GM18861 (cell line): ENCODE results near the gene ELP5.

ENCODE experiments used
- ATAC-seq: cut with Tn5 transposase; IDR thresholded peaks from one replicate; pipeline ENCODE4 v1.9.1; 2021; ENCODE audit not compliant: unreplicated experiment

Gene ELP5, protein sequence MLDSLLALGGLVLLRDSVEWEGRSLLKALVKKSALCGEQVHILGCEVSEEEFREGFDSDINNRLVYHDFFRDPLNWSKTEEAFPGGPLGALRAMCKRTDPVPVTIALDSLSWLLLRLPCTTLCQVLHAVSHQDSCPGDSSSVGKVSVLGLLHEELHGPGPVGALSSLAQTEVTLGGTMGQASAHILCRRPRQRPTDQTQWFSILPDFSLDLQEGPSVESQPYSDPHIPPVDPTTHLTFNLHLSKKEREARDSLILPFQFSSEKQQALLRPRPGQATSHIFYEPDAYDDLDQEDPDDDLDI

DNA sequence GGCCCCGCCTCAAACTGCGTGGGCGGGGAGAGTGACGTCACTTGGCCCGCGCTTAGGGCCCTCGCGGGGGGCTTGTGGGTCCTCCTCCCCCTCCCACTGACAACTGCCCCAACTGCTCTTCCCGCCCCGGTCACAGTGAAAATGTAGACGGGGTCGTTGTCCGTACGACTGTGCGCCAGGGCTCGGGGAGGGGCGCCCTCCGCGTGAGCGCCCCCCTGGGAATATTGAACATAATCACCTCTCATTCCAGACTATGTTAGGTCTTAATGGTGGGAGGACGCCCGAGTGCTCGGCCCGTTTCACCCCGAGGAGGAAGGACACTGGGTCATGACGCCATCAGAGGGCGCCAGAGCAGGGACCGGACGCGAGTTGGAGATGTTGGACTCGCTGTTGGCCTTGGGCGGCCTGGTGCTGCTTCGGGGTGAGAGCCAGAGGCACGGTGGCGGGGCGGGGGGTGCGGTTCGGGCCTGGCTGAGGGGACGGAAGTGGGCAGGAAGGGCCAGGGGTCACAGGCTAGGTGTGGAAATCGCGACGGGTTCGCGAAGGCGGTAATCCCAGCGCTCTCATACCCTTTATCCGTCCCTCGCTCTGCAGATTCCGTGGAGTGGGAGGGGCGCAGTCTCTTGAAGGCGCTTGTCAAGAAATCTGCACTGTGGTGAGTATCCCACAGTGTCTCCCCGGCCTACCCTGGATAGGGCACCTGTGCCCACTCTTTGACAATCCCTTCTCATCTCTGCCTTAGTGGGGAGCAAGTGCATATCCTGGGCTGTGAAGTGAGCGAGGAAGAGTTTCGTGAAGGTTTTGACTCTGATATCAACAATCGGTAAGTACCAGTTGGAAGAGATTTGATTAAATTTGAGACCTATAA is at the start of gene ELP5:
ELP5 (plus strand) TSS at position 40 of the 868 bp plus-strand sequence; CDS start at position 376, 336 bp downstream.
- ATAC-seq: peak; percentile 28

DNA sequence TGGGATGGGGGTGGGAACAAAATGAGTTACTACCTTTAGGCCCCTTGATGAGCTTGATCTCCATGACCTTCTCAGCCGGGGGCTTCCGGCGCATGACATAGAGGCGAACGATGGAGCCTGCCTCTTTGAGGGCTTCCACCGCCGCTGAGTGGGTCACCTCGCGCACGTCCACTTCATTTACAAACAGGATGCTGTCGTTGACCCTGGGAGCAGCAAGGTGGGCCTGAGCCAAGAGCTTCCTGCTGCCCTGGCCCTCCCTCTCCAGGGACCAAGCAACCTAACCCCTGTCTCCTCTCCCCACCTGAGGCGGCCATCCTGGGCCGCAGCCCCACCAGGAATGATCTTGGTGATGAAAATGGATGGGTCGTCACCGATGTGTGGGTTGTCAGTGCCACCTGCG is 48.6 kb upstream of the ELP5 start:
- no peak for ATAC-seq

DNA sequence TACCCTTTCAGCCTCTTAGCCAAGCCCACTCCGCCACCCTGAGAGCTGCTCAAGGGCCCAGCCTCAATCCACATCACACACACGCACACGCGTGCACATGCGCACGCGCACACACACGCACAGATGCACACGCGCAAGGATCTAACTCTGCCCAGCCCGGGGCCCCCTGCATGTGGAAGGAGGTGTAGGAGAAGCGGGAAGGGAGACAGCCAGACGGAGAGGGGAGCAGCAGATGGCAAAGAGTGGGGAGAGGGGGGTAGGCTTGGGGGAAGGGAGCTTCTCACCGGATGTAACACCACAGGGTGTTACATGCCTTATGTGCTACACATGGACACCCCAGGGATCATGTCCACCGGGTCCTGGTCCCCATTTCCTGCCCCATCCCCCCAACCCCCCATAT is 47.7 kb upstream of the ELP5 start:
- no peak for ATAC-seq

DNA sequence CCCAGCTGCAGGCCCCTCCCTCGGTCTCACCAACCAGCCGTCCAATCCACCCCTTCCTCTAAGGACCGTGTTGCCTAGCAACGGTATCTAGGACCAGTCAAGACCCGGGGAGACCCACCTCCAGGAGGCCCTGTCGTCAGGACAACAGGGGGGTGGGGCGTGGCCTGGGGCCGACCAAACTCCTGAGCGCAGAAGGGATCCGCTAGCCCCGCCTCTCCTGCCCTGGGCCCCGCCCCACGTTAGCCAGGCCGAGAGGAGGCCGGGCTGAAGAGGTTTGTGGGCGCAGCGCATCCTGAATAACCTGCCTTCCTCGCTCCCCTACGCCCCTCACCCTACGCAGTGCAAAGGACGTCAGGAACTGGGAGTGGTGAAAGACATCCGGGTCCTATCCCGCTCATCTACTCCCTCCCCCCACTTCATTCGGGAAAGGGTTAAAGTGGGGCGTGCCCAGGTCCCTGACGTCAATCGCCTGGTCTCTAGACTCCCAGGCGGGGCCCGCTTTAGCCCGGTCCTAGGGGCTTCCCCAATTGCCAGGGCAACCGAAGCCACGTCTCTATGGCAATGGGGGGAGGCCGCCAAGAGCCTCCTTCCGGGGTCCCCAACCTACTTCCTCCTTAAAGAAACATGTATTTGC is 47.1 kb upstream of the ELP5 start:
- ATAC-seq: peak; percentile 77

DNA sequence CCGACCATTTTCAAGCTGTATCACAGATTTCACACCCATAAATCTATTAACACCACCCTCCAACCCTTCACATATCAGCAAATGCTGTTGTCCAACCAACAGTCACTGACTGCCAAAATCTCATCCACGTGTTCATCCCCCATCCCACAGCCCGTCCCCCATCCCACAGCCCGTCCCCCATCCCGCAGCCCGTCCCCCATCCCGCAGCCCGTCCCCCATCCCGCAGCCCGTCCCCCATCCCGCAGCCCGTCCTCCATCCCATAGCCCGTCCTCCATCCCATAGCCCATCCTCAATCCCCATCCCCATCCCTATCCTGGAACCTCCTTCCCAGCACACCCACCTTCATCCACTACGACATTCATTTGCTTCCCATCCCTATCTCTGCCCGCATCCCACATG is 46.5 kb upstream of the ELP5 start:
- ATAC-seq: no peak

DNA sequence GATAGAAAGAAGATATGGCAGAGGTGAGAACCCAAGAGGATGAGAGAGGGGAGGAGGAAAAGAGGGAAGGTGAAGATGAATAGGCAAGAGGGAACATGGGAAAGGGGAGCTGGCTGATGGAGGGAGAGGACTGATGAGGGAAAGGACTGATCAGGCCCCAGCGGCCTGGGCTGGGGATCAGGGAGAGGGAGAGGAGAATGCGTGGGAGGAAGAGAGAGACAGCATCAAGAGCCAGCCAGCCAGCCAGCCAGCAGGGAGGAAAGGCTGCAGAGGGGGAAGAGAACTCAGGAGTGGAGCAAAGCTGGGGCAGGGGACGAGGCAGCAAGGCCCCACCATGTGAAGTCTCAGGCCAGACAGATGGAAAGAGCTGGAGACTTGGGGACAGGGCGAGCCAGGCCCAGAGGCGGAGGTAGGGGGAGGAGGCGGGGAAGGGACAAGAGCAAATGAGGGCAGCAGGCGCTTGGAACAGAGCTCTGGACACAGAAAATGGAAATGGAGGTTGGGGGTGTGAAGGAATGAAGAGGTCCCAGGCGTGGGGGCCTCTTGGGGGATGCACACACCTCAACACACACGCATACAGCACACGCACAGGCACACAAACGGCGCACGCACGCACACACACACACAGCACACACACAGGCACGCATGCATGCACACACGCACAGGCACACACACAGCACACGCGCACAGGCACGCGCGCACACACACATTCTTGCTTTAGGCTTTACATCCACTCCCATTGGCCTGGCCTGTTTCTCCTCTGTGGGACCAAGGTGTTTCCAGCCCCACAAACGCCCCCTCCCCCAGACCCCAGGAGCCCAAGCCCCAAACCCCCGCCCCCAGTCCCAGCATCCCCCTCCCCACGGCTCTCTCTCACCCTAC is 44.7 kb upstream of the ELP5 start:
- no peak for ATAC-seq

DNA sequence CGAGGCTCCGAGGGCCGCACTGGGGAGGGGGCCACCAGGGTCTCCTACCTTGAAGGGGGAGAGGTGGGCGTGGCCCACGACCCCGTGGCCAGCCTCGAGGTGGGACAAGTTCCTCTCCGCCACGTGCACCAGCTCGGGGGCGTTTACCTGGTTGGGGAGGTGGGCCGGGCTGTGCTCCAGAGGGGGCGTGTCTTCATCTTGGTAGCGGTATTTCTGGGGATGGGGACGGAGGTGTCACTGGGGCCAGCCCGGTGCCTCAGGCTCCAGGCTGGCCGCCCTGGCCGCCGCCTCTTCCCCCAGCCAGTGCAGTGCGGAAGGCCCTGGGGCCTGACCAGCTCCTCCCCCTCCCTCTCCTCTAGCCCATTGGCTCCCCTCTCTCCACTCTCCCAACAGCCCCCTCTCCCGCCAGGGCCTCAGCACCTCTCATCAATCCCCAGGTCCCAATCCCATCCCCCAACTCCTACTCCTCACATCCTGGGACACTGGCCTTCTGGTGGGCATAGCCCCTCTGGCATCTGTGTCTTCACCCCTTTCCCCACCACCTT is 43.9 kb upstream of the ELP5 start:
- ATAC-seq: no peak

DNA sequence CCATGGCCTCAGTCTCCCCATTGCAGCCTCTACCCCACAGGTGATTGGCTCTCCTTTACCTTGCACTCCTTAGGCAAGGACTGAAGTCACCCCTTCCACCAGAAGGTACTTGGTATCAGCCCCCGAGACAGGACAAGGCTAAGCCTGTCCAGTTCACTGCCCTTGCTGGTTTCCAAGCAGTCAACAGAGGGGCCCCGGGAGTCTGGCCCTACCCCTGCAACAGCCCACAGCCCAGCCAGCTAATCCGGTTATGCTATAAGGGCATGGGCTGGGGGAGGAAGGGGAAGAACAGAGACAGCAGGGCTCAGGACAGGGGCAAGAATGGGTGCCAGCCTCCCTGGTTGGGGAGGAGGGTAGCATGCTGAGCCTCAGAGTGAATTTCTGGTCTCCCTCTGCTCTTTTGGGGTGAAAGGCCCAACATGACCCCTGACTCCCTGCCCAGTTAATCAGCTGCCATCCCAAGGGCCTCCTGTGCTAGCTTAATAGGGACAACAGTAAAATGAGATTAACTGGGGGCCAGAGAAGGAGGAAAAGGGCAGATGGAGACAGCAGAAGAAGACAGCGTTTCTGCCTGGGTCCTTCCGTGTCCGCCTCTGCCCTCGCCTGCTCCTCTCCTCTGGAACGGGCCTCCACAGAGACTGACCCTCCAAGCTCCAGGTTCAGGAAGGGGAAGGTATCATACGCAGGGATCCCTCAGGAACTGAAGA is 43.1 kb upstream of the ELP5 start:
- ATAC-seq: no peak

DNA sequence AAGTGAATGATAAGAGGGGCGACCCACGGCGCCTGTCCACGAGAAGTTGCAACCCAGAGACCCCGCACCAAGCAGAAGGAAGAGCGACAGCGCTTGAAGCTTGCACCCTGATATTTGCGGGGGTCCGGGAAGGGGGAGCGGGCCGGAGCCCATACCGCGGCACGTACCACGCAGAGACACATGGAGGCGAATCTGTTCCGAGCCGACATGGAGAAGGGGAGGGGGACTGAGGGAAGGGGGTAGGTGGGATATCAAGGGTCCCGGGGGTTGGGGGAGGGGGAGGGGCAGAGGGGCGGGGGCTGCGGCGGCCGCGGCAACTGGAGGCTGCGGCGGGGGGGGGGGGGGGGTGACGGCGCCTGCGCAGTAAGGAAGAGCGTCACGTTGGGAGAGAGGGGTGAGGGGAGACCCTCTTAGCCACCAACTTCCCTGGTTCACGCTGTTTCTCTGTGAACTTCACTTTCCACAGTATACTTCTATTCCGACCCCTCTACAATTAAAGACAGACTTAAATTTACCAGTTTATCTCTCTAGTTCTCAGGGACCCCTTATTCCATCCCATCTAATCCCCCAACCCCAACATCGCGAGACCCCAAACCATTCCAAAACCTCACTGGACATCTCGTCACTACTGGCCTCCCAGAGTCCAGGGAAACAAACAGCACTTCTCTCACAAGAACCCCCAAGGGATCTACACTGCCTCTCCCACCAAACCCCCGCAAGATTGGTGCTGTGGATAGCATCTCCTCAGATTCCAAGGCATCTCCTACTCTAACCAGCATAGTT is 40.3 kb upstream of the ELP5 start:
- no peak for ATAC-seq

DNA sequence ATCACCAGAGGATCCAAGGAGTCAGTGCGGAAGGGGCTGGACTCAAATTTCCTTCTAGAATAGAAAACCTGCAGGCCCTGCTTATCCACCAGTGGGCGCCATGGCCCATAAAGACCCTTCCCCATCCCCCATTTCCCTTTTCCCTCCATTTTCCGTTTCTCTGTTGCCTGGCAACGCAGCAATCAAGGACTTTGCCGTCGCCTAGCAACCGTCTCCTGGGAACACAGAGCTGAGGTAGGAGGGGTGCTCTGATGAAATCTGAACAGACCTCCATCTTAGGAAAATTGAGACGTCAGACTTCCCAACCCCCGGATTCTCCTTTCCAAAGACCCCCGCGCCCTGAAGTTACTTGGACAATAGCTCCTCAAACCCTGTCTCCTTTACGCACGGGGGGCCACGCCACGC is 38.1 kb upstream of the ELP5 start:
- no peak for ATAC-seq

DNA sequence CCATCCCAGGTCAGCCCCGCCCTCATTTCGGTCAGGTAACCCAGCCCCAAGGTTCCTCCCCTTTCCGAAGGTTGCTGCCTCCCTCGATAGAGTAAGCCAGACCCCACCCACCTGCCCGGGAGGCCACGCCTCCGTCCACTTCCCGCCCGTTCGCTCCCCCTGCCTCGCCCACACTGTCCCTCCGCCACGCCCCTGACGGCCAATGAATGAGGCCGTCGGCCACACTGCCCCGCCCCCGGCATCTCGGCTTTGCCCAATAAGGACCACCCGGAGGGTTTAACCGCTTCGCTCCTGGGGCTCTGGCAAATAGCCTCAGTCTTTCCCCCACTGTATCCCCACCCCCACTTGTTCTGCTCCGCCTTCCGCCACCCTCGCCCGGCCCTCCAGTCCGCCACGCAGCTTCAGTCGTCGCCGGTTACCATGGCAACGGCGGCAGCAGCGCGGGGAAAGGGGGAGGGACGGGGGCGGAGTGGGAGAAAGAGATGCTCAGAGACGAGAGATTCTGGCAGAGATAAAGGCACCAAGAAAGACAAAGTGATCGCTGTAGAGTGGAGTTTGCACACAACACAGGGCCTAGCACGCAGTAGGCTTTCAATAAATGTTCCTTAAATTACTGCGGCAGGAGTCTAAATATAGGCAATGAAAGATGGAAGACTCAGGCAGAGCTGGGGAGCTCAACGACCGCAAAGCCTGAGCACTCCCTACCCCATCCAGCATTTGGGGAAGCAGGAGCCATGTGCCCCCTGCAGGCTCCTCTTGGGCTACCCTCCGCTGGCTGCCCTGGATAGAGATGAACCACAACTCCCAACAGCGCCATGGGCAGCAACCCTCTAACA is 37.5 kb upstream of the ELP5 start:
- peak; percentile 70 for ATAC-seq

DNA sequence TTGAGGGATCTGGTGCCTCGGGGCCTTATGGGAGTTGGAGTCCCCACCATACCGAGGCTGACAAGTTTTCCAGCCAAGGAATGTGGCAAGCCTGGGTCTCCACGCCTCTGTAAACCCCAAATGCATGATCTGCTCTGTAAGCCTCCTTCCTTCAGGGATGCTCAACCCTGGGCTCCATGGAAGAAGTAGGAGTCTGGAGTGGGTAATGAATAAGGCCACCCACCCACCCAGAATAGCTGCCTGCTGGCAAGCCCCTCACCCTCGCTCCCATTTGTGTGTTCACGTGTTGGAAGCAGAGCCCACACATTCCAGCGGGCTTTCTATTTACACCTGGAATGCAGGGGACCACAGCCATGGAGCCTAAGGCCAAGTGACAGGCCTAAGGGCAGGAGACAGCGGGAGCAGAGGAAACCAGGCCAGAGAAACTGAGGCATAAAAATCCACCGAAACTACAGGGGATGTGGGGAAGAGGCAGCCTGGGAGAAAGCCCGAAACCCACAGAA is 36.8 kb upstream of the ELP5 start:
- ATAC-seq: no peak

DNA sequence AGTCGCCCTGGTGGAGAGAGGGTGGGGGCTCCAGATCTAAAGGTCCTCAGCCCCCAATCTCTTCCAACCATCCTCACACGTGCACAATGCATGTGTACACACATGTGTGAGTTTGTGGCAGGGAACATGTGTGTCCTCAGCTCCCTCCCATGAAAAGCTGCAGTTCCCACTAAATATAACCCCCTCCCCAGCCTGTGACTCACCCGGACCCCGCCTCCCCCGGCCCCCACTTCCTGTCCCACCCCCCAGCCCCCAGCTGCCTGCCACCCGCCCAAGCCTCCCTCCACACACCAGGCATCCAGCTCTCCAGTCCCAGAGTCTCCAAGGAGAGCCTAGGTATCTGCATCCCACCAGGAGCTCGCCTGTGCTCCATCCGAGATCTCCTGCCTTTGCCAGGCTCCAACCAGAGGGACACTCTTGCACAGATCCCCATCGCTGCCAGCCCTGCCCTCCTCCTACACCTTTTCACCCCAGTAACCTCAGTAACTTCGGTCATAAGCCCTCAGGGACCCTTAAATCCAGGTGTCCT is 36.3 kb upstream of the ELP5 start:
- no peak for ATAC-seq

DNA sequence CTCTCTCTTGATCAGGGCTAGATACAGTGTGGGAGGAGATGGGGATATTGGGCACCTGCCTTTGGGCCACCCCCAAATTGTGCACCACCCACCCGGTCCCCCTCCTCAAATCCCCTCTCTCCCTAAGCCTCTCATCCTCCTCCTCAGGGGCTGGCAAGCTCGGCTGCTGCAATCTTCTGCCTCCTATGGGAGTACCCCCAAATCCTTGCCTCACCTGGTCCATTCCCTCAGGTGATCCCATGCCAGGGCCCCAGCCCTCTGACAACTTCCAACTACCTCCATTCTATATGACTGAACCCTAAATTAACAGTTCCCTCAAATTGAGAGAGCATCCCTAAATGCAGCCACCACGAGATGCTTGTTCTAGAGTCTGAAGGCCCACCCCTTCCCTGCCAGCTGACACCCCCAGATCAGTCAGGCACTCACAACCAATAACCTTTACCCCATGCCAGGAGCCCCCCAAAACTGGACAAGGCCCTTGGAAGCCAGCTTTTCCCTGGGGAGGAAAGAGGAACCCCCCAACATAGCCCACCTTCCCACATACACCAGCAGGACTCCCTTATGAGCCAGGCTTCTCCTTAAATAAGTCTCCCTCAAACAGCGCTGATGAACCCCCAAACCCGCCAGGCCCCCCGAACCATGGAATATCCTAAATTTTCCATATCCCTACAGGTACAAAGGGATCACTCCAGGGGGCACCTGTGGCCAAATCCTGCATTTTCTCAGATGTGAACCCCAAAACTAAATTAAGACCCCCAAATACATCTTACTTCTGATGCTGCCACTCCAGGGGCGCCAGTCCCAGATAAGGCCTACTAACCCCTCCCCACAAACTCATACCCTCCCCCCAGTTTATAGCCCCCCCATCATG is 35.5 kb upstream of the ELP5 start:
- ATAC-seq: no peak

DNA sequence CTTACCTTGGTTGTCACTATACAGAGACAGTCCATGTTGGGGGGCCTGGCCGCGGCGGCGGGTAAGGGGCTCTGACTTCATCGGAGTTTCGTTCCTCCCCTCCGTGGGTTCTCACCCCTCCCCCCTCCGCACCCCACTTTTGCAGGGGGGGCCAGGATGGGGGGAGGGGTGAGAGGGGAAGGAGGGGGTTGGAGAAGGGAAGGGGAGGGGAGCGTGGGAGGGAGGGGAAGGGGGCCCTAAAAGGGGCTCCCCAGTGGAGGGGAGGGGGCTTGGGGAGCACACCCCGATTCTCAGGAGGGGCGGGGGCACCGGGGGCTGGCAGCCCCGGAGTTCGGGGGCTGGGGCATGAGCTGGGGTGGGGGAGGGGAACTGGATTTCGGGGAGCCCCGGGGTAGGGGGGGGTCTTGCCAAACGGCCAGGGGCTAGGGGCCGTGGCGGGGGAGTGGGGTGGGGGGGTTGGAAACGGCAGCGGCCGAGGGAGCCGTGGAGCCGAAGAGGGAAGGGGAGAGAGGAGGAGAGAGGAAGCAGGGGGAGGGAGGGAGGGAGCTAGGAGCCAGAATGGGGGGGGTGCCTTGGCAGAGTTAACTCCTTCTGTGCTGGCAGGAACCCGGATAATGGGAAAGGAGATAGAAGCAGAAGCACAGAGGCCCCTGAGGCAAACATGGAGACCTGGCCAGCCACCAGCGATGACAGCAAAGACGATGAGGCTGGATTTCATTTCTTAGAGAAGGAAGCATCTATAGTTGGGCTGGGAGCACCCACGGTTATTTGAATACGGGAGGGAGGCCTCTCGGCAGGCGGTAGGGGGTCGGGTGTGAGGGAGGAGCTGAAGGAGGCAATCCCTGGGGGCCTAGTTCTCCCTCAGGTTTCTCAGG is 34.7 kb upstream of the ELP5 start:
- no peak for ATAC-seq

DNA sequence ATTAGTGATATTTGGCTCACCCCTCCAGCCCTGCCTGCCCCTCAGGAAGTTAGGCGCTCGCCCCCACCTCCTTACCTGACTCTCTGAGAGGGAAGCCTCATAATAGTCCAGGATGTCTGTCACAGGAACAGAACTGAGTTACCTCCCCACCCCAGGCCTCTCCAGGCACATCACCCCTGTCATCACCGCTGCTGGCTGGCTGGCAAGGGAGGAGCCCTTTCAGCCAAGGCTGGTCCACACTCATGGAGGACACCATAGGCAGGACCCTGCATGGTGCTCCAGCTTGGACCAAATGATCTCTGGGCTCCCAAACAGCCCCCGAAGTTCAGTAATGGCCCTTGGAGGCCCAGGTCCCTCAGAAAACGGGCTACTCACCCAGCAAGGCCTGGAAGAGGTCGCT is 33.8 kb upstream of the ELP5 start:
- no peak for ATAC-seq
